ENCODE data around the gene GPRC5C. TPM values are rescaled to one million over a fixed set of nuclear protein-coding genes. Genes with fewer than 3 reads are reported as not detected.

GPRC5C gene
- total RNA-seq, 2 donors from 2014 or later = 66.3 to 186 TPM

- H3K9me3 ChIP-seq = no peaks in the 10 kb centered on the region
- H3K27me3 ChIP-seq (replicated peaks; ENCODE audit: insufficient read depth) = no peaks in the 10 kb centered on the region
- DNase-seq (ENCODE audit: low spot score) = peak; percentile 92
- intact Hi-C loops (cut with DNase I) = loop anchor here (5.0 kb wide), 2 partner anchors 242 to 252 kb away; partner anchors contain the start of genes RPL38 and TTYH2
- WGBS = 4% methylated on average over 30 of the region's 40 CpGs
- peaks cover 15% of the 10 kb centered on the region for H3K4me1 ChIP-seq (replicated peaks)
- peak overlapping the region; percentile 20 to 39 for H3K4me3 ChIP-seq
- no peaks in the 10 kb centered on the region for H3K36me3 ChIP-seq
- TF ChIP-seq CTCF (IDR thresholded peaks at IDR 0.05) (peak in 3 of 4 experiments; percentile 16 to 56 (median 54)), POLR2AphosphoS5 (IDR thresholded peaks at IDR 0.05) (peak; percentile 83), POLR2A (IDR thresholded peaks at IDR 0.05) (peak; percentile 82)
- H3K27ac ChIP-seq = peak overlapping the region; percentile 87 to 88
Observed at GRCh38 chr17:74454197-74455024, 22.5 kb downstream of the GPRC5C start.

GRCh38 chr17:74455025-74455545 is 23.2 kb downstream of the GPRC5C start:
- no peaks in the 10 kb centered on the region for H3K9me3 ChIP-seq
- H3K36me3 ChIP-seq = no peaks in the 10 kb centered on the region
- peaks cover 15% of the 10 kb centered on the region for H3K4me1 ChIP-seq (replicated peaks)
- intact Hi-C loops (cut with DNase I) = loop anchor here (5.0 kb wide), 1 partner anchor 253 kb away; the partner anchor contains the start of gene RPL38
- no peaks in the 10 kb centered on the region for H3K27me3 ChIP-seq (replicated peaks; ENCODE audit: insufficient read depth)
- WGBS = 80% methylated on average over 14 of the region's 15 CpGs
- H3K27ac ChIP-seq = peak overlapping the region; percentile 87 to 88
- no peak overlapping the region for H3K4me3 ChIP-seq
- TF ChIP-seq POLR2AphosphoS5 (IDR thresholded peaks at IDR 0.05) (no peak), CTCF (IDR thresholded peaks at IDR 0.05) (no peak), POLR2A (IDR thresholded peaks at IDR 0.05) (no peak)
- no peak for DNase-seq (ENCODE audit: low spot score)

GRCh38 chr17:74455821-74456220 is 23.9 kb downstream of the GPRC5C start:
- H3K27ac ChIP-seq = no peak overlapping the region
- H3K27me3 ChIP-seq (replicated peaks; ENCODE audit: insufficient read depth) = no peaks in the 10 kb centered on the region
- intact Hi-C loops (cut with DNase I) = loop anchor here (5.0 kb wide), 1 partner anchor 254 kb away; the partner anchor contains the start of gene RPL38
- peaks cover 15% of the 10 kb centered on the region for H3K4me1 ChIP-seq (replicated peaks)
- H3K36me3 ChIP-seq = no peaks in the 10 kb centered on the region
- DNase-seq (ENCODE audit: low spot score) = no peak
- no peak for TF ChIP-seq CTCF (IDR thresholded peaks at IDR 0.05)
- no peak for TF ChIP-seq POLR2AphosphoS5 (IDR thresholded peaks at IDR 0.05)
- no peak for TF ChIP-seq POLR2A (IDR thresholded peaks at IDR 0.05)
- WGBS = 78% methylated on average over 5 of the region's 5 CpGs
- no peaks in the 10 kb centered on the region for H3K9me3 ChIP-seq
- H3K4me3 ChIP-seq = no peak overlapping the region

- peaks cover 15% of the 10 kb centered on the region for H3K4me1 ChIP-seq (replicated peaks)
- peak; percentile 71 for TF ChIP-seq POLR2AphosphoS5 (IDR thresholded peaks at IDR 0.05)
- peak; percentile 97 to 99 (median 98) for TF ChIP-seq CTCF (IDR thresholded peaks at IDR 0.05)
- TF ChIP-seq POLR2A (IDR thresholded peaks at IDR 0.05) = no peak
- no peak overlapping the region for H3K4me3 ChIP-seq
- DNase-seq (ENCODE audit: low spot score) = peak; percentile 72
- H3K27me3 ChIP-seq (replicated peaks; ENCODE audit: insufficient read depth) = no peaks in the 10 kb centered on the region
- H3K9me3 ChIP-seq = no peaks in the 10 kb centered on the region
- no peak overlapping the region for H3K27ac ChIP-seq
- H3K36me3 ChIP-seq = no peaks in the 10 kb centered on the region
- 21% methylated on average over 18 of the region's 18 CpGs for WGBS
- intact Hi-C loops (cut with DNase I) = loop anchor here (1.0 to 5.0 kb wide), 2 partner anchors 78 to 255 kb away; partner anchors contain the start of gene RPL38
Observed at GRCh38 chr17:74457146-74457819, 25.4 kb downstream of the GPRC5C start.
